ENCODE data around the gene MPL.

Gene MPL

DNA sequence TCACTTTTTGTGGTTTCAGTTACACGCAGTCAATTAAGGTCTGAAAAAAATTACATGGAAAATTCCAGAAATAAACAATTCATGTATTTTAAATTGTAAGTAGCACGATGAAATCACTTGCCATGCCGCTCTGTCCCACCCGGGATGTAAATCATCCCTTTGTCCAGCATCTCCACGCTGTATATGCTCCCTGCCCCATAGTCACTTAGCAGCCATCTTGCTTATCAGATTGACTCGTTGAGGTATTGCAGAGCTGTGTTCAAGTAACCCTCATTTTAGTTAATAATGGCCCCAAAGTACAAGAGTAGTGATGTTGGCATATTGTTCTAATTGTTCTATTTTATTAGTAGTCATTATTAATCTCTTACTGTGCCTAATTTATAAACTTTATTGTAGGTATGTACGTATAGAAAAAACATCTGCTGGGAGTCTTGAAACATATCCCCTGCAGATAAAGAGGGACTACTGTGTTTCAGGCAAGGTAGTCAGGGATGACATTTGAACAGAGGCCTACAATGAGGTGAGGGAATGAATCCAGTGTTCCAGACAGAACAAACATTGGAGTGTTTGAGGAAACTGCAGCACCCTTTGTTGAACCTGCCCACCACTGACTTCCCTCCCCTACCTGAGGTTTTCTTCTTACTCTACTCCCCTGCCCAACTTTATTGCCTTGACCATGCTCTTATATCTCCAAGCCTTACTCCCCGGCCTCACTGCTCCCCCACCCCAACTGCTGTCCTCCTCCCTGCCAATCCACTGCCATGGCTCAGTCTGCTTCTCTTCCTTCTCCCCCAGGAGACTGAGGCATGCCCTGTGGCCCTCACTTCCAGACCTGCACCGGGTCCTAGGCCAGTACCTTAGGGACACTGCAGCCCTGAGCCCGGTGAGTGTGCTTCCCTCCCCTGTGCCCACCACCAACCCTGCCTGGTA, 14.1 kb downstream of the MPL start:
- TF ChIP-seq, protein P1, sequence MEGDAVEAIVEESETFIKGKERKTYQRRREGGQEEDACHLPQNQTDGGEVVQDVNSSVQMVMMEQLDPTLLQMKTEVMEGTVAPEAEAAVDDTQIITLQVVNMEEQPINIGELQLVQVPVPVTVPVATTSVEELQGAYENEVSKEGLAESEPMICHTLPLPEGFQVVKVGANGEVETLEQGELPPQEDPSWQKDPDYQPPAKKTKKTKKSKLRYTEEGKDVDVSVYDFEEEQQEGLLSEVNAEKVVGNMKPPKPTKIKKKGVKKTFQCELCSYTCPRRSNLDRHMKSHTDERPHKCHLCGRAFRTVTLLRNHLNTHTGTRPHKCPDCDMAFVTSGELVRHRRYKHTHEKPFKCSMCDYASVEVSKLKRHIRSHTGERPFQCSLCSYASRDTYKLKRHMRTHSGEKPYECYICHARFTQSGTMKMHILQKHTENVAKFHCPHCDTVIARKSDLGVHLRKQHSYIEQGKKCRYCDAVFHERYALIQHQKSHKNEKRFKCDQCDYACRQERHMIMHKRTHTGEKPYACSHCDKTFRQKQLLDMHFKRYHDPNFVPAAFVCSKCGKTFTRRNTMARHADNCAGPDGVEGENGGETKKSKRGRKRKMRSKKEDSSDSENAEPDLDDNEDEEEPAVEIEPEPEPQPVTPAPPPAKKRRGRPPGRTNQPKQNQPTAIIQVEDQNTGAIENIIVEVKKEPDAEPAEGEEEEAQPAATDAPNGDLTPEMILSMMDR (IDR thresholded peaks at IDR 0.05; ENCODE audit: low read depth, low read length) = no peak
- H3K4me3 ChIP-seq (ENCODE audit: low read depth, low read length) = no peak overlapping the region
- DNase-seq (ENCODE audit: low read depth, low spot score) = no peak
- in situ Hi-C loops (cut with HindIII; ENCODE audit: low sequenced_read_pairs) = no loop called here

DNA sequence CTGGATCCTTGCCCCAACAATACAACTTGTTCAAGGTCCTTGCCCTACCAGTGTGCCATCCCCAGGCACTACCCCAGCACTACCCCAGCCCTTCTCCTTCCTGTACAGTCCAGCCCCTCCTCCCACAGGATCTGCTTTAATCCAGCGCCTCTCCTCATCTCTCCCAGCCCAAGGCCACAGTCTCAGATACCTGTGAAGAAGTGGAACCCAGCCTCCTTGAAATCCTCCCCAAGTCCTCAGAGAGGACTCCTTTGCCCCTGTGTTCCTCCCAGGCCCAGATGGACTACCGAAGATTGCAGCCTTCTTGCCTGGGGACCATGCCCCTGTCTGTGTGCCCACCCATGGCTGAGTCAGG, 14.7 kb downstream of the MPL start:
- in situ Hi-C loops (cut with HindIII; ENCODE audit: low sequenced_read_pairs) = no loop called here
- no peak for DNase-seq (ENCODE audit: low read depth, low spot score)
- no peak overlapping the region for H3K4me3 ChIP-seq (ENCODE audit: low read depth, low read length)
- TF ChIP-seq, protein P1 (IDR thresholded peaks at IDR 0.05; ENCODE audit: low read depth, low read length) = no peak

DNA sequence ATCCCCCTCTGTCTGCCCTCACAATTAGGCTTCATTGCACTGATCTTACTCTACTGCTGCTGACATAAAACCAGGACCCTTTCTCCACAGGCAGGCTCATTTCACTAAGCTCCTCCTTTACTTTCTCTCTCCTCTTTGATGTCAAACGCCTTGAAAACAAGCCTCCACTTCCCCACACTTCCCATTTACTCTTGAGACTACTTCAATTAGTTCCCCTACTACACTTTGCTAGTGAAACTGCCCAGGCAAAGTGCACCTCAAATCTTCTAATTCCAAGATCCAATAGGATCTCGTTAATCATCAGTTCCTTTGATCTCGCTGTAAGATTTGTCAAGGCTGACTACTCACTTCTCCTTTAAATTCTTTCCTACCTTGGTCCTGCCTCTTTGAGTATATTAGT, 15.3 kb downstream of the MPL start:
- DNase-seq (ENCODE audit: low read depth, low spot score) = no peak

DNA sequence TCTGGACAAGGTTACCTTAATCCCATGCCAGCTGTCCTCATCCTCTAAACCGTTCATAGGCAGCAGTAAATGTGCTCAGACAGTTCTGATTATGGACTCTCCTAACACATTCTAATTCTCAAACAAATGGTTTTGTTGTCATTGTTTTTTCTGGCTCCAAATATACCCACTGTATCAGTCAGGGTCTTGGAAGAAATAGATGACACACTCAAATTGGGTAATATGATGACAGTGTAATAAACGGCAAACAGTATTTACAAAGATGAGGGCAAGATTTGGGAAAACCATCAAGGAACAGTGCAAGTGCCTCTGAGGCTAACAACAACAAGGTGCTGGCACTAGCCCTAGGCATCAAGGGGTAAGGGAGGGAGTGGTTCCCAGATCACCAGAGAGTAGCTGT, 16.9 kb downstream of the MPL start:
- in situ Hi-C loops (cut with HindIII; ENCODE audit: low sequenced_read_pairs) = no loop called here
- H3K4me3 ChIP-seq (ENCODE audit: low read depth, low read length) = no peak overlapping the region
- no peak for DNase-seq (ENCODE audit: low read depth, low spot score)
- TF ChIP-seq, protein P1 (IDR thresholded peaks at IDR 0.05; ENCODE audit: low read depth, low read length) = no peak

More for the DNA sequence above, 15.3 kb downstream of the MPL start:
- TF ChIP-seq, protein P1 (IDR thresholded peaks at IDR 0.05; ENCODE audit: low read depth, low read length) = no peak
- in situ Hi-C loops (cut with HindIII; ENCODE audit: low sequenced_read_pairs) = no loop called here
- no peak overlapping the region for H3K4me3 ChIP-seq (ENCODE audit: low read depth, low read length)

DNA sequence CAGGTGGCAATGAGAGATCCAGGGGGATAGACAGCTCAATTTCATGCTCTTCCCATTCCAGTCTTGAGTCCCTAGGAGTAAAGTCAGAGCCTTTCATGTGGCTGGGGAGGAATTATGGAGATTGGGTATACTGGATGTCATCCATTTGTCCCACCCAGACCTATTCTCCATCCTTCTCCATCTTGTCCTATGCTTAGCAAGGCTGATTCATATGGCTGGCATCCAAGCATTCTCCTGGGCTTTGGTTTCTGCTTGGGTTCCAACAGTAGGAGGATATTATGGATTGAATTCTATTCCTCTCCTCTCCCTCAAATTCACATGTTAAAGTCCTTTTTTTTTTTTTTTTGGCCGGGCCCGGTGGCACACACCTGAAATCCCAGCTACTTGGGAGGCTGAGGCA, 17.3 kb downstream of the MPL start:
- TF ChIP-seq, protein P1 (IDR thresholded peaks at IDR 0.05; ENCODE audit: low read depth, low read length) = no peak
- H3K4me3 ChIP-seq (ENCODE audit: low read depth, low read length) = no peak overlapping the region
- DNase-seq (ENCODE audit: low read depth, low spot score) = peak; percentile 26
- in situ Hi-C loops (cut with HindIII; ENCODE audit: low sequenced_read_pairs) = no loop called here

DNA sequence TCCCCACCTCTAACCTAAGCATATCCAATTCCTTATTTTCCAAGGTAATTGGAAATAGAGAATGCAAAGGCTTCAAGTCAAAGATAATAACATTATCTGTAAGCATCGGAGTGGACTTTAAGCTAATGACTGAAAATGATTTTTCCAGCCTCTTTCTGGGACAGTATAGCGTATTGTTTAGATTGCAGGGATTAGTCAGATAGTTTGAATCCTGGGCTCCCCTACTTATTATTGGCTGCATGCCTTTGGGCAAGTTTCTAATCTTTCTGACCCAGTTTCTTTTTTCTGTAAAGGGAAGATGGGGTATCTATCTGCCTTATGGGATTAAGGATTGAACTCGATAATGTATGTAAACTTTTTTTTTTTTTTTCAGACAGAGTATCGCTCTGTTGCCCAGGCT, 19.6 kb downstream of the MPL start:
- TF ChIP-seq, protein P1 (IDR thresholded peaks at IDR 0.05; ENCODE audit: low read depth, low read length) = no peak
- in situ Hi-C loops (cut with HindIII; ENCODE audit: low sequenced_read_pairs) = no loop called here
- DNase-seq (ENCODE audit: low read depth, low spot score) = no peak
- H3K4me3 ChIP-seq (ENCODE audit: low read depth, low read length) = no peak overlapping the region
